Measurements from ENCODE around the gene GRHL3. TPM values are rescaled to one million over a fixed set of nuclear protein-coding genes. Genes with fewer than 3 reads are reported as not detected.

Gene GRHL3
- total and polyA plus RNA-seq, 4 donors, result 0.07 to 0.09 (median 0.09) TPM

DNA sequence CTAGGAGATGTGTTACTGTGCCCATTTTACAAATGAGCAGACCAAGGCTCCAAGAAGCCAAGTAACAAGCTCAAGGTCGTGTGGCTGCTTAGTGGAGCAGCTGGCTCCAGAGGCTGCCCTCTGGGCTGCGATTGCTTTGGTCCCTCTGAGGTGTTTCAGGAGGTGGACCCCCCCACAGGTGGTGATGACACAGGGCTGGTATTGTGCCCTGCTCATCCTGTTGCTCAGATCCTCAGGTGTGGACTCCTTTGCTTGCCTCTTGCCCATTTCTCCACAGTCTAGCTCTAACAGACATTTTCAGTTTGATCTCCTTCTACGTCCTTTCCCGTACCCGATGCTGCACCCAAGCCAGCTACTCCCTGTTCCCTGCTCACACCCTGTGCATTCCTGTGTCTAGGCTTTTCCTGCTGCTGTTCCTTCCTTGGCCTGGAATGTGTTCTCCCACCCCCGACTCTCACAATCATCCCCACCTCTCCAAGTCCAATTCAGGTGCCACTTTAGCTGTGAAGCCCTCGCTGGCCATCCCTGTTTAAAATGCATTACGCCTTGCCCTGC lies 28.1 kb upstream of the GRHL3 start:
- WGBS, result 92% methylated on average over 8 of the region's 8 CpGs
- Histone ChIP-seq H3K4me3 (ENCODE audit: low read depth in 1 of 3, low read length in 3 of 3) (no peak overlapping the region), H3K4me1 (ENCODE audit: control insufficient read depth in 4 of 4, insufficient read depth in 4 of 4, low read length in 3 of 4) (peaks cover 0 to 18% (median 13%) of the 10 kb centered on the region in 4 donors), H3K9ac (ENCODE audit: low read depth in 1 of 2, low read length in 2 of 2) (no peak overlapping the region), H3K36me3 (ENCODE audit: control insufficient read depth in 4 of 4, insufficient read depth in 3 of 4, low read depth in 1 of 4, low read length in 3 of 4) (no peaks in the 10 kb centered on the region), H3K9me3 (ENCODE audit: control insufficient read depth in 4 of 4, low read length in 3 of 4) (no peaks in the 10 kb centered on the region), H3K27me3 (ENCODE audit: control insufficient read depth in 4 of 4, insufficient read depth in 4 of 4, low read length in 3 of 4) (no peaks in the 10 kb centered on the region), H3K27ac (ENCODE audit: low read depth in 1 of 2, low read length in 2 of 2) (no peak overlapping the region)
- TF ChIP-seq, protein P1, sequence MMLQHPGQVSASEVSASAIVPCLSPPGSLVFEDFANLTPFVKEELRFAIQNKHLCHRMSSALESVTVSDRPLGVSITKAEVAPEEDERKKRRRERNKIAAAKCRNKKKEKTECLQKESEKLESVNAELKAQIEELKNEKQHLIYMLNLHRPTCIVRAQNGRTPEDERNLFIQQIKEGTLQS (IDR thresholded peaks at IDR 0.05), result no peak
- no peak for DNase-seq (ENCODE audit: low spot score)

- no peak overlapping the region for H3K9ac ChIP-seq (ENCODE audit: low read depth in 1 of 2, low read length in 2 of 2)
- no peak for DNase-seq (ENCODE audit: low spot score)
- no peak overlapping the region for H3K27ac ChIP-seq (ENCODE audit: low read depth in 1 of 2, low read length in 2 of 2)
- no peaks in the 10 kb centered on the region for H3K36me3 ChIP-seq (ENCODE audit: control insufficient read depth in 4 of 4, insufficient read depth in 3 of 4, low read depth in 1 of 4, low read length in 3 of 4)
- WGBS, result 92% methylated on average over 4 of the region's 4 CpGs
- peaks cover 0 to 20% (median 13%) of the 10 kb centered on the region in 4 donors for H3K4me1 ChIP-seq (ENCODE audit: control insufficient read depth in 4 of 4, insufficient read depth in 4 of 4, low read length in 3 of 4)
- H3K9me3 ChIP-seq (ENCODE audit: control insufficient read depth in 4 of 4, low read length in 3 of 4), result no peaks in the 10 kb centered on the region
- no peaks in the 10 kb centered on the region for H3K27me3 ChIP-seq (ENCODE audit: control insufficient read depth in 4 of 4, insufficient read depth in 4 of 4, low read length in 3 of 4)
- no peak overlapping the region for H3K4me3 ChIP-seq (ENCODE audit: low read depth in 1 of 3, low read length in 3 of 3)
- TF ChIP-seq, protein P2, sequence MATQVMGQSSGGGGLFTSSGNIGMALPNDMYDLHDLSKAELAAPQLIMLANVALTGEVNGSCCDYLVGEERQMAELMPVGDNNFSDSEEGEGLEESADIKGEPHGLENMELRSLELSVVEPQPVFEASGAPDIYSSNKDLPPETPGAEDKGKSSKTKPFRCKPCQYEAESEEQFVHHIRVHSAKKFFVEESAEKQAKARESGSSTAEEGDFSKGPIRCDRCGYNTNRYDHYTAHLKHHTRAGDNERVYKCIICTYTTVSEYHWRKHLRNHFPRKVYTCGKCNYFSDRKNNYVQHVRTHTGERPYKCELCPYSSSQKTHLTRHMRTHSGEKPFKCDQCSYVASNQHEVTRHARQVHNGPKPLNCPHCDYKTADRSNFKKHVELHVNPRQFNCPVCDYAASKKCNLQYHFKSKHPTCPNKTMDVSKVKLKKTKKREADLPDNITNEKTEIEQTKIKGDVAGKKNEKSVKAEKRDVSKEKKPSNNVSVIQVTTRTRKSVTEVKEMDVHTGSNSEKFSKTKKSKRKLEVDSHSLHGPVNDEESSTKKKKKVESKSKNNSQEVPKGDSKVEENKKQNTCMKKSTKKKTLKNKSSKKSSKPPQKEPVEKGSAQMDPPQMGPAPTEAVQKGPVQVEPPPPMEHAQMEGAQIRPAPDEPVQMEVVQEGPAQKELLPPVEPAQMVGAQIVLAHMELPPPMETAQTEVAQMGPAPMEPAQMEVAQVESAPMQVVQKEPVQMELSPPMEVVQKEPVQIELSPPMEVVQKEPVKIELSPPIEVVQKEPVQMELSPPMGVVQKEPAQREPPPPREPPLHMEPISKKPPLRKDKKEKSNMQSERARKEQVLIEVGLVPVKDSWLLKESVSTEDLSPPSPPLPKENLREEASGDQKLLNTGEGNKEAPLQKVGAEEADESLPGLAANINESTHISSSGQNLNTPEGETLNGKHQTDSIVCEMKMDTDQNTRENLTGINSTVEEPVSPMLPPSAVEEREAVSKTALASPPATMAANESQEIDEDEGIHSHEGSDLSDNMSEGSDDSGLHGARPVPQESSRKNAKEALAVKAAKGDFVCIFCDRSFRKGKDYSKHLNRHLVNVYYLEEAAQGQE (IDR thresholded peaks at IDR 0.05), result no peak
- TF ChIP-seq, protein P3, sequence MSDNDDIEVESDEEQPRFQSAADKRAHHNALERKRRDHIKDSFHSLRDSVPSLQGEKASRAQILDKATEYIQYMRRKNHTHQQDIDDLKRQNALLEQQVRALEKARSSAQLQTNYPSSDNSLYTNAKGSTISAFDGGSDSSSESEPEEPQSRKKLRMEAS (IDR thresholded peaks at IDR 0.05), result no peak
- no peak for TF ChIP-seq NR2F2 (IDR thresholded peaks at IDR 0.05)
- no peak for TF ChIP-seq RXRA (IDR thresholded peaks at IDR 0.05)
- no peak for TF ChIP-seq EGR1 (IDR thresholded peaks at IDR 0.05; ENCODE audit: low read depth in 2 of 2)
- no peak for TF ChIP-seq FOXA2 (IDR thresholded peaks at IDR 0.05)
- TF ChIP-seq, protein P1 (IDR thresholded peaks at IDR 0.05), result no peak
- no peak for TF ChIP-seq HNF4G (IDR thresholded peaks at IDR 0.05)
- TF ChIP-seq JUND (IDR thresholded peaks at IDR 0.05), result no peak
- TF ChIP-seq FOXA1 (IDR thresholded peaks at IDR 0.05), result no peak
- TF ChIP-seq TAF1 (conservative IDR thresholded peaks at IDR 0.05), result no peak
- TF ChIP-seq RAD21 (IDR thresholded peaks at IDR 0.05), result no peak
- no peak for TF ChIP-seq YY1 (IDR thresholded peaks at IDR 0.05)
- TF ChIP-seq HNF4A (conservative IDR thresholded peaks at IDR 0.05), result no peak
- no peak for TF ChIP-seq ZBTB33 (IDR thresholded peaks at IDR 0.05)
Measured at GRCh38 chr1:24292103-24292502, 27.1 kb upstream of the GRHL3 start.
